OCI-M2 (cell line): ENCODE measurements around the gene ADAM20.
"Not testable (repeated sequence)": the region's sequence is repeated elsewhere in the genome, so short reads cannot be mapped to it uniquely, and the experiment has no call there.

Experiments used
- DNase-seq: peaks from one replicate; lab custom pipeline; 2025; ENCODE audit not compliant: unreplicated experiment; lab: John Stamatoyannopoulos, UW

ADAM20 gene

DNA sequence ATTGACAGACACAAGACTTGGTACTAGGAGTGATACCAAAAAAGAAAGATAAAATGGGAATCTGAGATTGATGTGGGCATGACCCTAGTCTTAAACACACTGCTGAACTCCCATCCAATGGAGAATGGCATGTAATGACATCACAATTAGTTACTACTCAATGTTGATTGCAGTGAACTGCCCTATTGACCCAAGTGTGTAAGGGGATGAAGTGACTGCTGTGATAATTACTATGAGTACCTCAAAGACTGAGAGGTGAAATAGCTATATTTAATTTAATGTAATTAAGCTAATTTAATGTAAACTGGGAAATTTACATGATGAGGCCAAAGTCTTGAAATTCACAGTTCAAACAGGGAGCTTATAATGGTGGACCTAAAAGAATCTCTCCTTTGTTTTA lies at the start of gene ADAM20:
Gene ADAM20, minus strand, starts transcription at position 101 of the 400 bp plus-strand sequence. CDS start 10,247 bp downstream, outside the sequence.
- no peak for DNase-seq

DNA sequence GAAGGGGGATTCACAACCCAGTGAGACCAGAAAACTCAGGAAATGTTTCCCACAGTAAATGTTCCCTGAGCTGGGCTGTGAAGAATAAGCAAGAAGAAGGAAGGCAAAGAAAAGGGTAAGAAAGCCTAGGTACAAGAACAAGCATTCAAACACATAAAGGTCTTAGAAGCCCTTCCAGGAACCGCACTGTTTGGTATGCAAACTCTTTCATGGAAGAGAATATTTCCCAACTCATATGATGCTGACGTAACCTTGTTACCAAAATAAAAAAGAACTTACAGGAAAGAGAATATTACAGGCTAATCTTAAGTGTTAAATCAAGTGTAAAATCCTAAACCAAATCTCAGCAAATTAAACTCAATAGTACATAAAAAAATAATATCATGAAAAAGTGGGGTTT lies 42.1 kb upstream of the ADAM20 start:
- DNase-seq = no peak

DNA sequence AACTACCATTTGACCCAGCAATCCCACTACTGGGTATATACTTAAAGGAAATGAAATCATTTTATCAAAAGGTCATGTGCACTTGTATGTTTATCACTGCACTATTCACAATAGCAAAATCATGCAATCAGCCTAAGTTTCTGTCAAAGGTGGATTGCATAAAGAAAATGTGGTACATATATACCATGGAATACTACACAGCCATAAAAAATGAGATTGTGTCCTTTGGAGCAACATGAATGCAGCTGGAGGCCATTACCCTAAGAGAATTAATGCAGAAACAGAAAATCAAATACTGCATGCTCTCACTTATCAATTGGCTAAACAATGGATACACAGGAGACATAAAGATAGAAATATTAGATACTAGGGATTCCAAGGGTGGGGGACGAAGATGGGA lies 38.2 kb upstream of the ADAM20 start:
- no peak for DNase-seq

DNA sequence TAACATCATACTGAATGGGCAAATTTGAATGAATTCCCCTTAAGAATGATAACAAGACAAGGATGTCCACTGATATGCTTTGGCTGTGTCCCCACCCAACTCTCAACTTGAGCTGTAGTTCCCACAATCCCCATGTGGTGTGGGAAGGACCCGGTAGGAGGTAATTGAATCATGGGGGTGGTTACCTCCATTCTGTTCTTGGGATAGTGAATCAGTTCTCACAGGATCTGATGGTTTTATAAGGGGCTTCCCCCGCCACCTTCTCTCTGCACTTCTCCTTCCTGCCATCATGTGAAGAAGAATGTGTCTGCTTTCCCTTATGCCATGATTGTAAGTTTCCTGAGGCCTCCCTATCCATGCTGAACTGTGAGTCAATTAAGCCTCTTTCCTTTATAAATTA lies 36.3 kb upstream of the ADAM20 start:
- no peak for DNase-seq

DNA sequence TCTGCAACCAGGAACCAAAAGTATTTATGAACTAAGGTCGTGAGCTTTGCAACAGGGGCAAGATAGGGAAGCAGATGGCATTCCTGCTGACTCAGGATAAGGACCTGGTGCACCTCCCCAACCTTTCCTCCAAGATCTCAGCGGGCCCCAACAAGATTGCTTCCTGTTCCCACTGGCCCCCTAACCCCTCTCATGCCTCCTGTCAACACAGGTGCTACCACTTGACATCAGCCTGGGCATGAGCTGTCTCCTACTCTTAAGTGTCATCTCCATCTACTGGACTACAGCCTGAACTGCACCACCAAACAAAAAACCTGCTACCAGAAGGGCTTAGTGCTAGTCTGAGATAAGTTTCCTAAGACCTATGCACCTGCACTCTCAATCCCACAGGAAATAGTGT lies 33.0 kb upstream of the ADAM20 start:
- DNase-seq = no peak

DNA sequence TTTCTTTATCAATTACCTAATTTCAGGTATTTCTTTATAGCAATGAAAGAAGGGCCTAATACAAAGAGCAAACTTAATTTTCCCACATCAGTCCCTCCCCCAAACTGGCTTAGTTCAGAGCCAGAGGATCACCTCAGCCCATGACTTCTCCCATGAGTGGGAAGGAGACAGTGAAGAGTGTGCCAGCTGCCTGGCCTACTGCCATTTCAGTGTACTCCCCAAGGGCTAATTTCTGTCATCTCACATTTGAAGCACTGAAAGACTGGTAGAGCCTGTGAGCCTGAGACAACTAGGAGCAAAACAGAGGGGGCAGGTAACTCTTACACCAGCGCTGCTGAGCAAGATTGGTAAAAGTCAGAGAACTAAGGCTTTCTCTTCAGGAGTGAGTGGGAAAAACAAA lies 29.1 kb upstream of the ADAM20 start:
- no peak for DNase-seq

DNA sequence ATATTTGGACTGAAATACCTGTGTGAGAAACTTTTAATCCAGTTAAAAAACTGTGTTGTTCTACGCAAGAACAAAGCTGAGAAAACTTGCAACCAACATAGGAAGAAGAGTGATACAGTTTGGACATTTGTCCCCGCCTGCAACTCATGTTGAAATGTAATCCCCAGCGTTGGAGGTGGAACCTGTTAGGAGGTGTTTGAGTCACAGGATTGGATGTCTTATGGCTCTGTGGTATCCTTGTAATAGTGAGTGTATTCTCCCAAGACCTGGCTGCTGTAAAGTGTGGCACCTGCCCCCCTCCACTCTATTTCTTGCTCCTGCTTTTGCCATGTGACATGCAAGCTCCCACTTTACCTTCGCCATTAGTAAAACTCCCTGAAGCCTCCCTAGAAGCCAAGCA lies 28.6 kb upstream of the ADAM20 start:
- no peak for DNase-seq

DNA sequence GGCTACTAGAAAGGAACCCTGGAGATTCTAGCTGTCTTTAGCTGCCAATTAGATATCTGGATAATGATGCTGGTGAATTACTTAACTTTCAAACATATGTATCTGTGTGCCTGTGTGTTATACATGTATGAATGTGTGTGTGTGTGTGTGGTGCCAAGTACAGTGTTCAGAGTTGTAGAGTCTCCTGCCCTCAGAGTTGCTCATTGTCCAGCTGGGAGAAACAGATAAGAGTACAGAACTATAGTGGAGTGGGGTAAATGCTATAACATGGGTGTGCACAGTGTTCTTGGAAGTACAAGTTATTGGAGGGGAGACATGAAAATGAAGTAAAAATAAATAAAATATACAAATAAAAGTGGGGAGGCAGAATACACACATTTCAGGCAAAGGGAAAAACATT lies 23.6 kb upstream of the ADAM20 start:
- no peak for DNase-seq

DNA sequence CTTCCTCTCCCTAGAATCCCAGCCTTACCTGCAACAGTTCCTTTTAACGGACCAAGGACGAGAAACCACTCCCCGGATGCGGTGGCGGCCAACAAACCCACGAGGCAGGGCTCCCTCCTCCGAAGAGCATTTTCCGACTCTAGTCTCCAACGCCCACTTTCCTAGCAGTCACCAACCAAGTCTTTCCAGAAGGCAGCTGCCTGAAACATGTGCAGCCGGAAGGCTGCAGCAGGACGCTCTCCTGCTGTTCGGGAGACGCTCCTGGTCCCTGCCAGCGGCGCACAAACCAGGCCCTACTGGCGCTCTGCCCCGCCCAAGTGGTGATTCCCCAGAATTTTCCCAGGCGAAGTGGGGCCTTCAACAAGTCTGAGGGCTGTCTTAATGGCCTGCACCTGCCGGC lies 21.1 kb upstream of the ADAM20 start:
- no peak for DNase-seq

DNA sequence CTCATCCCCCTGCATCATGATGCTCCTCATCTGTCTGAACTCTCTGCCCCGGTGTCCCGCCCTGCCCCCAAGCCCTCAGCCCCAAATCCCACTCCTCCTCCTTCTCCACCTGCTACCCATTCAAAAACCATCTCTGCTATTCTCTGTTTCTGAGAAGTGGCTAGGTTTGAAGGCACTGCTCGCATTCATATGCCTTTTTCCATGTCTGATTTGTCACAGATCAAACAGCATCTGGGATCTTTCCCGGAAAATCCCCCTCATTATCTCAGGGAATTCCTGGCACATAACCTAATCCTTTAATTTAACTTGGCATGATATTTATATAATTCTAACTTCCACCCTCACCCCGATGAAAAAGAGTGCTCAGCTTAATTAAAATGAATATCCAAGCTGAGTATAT lies 3.3 kb upstream of the ADAM20 start:
- no peak for DNase-seq

DNA sequence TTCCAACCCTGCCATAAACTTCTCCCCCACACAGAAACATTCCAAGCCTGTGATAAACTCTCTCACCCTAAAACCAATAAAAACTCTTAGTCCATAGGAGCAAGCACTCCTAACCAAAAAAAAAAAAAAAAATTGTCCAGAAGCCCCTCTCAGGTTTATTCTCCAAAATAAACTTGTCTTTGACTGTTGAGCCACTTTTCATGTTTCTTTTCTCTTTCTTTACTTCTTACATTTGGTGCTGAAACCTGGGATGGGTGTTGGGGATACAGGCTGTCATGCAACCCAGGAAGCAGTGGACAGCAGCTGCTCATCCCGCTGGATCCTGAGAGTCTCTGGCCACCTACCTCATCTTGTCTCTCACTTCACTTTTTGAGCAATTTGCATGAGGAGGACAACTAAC lies 2.0 kb upstream of the ADAM20 start:
- no peak for DNase-seq

DNA sequence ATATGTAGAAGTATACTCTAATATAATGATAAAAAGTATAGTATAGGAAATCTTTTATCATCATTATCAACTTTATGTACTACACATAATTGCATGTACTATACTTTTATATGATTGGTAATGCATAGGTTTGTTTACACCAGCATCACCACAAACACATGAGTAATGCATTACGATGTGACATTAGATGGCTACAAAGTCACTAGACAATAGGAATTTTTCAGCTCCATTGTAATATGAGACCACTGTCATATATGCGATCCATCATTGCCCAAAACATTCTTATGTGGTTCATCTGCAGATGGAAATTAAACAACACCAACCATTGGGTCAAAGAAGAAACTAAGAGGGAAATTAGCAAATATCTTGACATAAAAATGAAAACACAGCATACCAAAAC lies 4.4 kb downstream of the ADAM20 start:
- DNase-seq = no peak

DNA sequence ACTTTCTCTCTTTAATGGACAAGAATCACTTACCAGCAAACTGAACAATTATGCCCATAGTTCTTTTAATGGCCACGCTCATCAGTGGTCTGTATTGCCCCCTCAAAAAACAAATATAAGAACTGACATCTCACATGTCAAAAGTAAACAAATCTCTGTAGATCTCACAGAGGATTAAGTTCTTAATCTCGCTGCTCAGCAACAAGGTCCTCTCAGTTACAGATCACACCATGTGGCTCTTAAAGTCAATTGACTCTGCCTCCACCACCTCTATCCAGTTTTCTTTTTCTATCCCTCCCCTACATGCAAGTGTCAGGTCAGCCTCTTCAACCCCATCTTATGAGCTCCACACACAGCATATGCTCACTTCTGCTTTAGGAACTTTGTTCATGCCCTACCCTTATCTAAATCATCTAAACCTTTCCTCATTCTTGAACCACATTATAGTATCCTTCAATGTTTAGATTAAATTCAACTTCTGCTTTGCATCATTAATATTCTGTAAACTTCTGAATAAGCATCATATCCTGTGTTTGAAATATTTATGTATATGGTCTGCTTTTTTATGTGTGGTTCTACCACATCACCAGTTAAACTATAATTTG lies 7.2 kb downstream of the ADAM20 start:
- no peak for DNase-seq

DNA sequence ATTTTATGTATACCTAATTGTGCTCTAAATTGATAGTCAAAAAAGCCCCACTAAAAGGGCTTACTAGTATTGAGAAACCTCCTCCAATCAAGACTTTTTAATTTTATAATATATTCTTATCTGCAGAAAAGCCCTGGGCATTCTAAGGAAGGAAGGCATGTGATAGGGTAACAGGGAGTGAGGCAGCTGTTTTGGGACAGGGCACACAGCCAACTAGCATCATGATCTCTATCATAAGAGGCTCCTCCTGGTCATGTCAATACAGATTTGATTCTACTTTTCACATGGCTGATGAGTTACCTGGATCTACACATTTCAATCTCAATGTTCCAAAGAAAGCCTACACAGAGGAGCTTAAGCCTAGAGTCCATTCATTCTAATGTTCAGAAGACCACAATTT lies 9.1 kb downstream of the ADAM20 start:
- DNase-seq = no peak

DNA sequence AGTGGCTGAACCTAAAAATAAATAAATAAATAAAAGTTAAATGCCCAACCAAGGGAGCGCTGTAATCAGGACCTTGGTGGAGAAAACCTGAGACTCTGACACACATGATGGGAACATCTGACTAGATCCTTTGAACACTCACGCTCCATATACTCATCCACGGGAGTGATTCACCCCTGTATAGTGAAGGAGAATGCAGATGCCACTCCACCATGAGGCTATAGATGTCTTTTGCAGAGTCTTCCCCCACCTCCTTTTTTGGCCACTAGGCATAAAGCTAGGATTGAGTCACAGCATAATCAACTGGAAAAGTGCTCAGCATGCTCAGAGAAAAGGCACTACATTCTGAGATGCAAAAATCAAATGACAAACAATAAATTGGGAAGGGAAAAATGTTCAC lies 19.0 kb downstream of the ADAM20 start:
- no peak for DNase-seq

DNA sequence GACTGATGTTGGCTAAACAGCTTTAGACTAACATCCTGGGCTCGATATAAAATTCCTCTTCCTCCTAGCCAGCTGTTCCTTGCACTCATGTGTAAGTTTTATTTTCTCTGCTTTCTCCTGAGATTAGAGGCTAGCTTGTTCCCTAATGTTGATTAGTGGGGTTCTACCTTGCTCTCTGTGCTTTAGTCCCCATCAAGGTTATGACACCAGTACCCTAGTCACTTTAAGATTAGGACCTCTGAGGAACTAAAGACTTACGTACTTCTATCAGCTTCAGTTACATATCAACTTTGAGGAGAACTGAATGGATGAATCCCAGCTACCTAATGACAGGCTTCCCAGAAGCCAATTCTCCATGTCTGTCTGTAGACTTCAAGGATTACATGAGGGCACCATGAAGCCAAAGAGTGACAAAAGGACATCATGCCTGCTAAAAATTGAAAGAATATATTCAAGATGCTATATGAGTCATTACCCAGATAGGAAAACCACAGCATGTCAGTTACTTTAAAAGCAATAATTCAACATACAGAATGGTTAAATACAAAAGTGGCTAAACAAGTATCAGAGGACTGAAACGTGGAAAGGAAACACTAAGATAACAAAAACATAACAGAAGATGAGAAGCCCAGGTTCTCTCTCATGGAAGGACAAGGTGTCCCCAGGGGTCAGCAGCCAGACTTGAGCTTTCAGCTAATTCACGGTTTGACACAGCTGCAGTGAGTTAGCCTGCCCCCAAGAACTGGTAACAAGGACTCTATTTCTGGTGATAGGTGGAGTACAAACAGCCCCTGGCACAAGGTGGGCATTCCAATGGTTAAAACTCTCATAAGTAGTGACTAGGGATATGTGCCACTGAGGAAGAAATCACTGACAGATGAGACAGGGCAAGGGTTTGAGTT lies 20.4 kb downstream of the ADAM20 start:
- no peak for DNase-seq

DNA sequence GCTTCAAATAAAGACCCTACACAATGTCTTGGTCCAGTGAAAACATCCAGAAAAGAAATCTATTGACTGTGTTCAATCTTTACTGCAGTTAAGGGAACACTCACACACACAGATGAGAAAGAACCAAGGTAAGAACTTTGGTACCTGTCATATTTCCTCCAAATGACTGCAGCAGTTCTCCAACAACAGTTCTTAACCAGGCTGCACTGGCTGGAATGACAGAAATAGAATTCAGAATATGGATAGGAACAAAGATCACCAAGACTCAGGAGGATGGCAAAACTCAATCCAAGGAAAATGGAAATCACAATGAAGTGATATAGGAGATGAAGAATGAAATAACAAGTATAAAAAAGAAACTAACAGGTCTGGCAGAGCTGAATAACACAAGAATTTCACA lies 36.6 kb downstream of the ADAM20 start:
- no peak for DNase-seq

DNA sequence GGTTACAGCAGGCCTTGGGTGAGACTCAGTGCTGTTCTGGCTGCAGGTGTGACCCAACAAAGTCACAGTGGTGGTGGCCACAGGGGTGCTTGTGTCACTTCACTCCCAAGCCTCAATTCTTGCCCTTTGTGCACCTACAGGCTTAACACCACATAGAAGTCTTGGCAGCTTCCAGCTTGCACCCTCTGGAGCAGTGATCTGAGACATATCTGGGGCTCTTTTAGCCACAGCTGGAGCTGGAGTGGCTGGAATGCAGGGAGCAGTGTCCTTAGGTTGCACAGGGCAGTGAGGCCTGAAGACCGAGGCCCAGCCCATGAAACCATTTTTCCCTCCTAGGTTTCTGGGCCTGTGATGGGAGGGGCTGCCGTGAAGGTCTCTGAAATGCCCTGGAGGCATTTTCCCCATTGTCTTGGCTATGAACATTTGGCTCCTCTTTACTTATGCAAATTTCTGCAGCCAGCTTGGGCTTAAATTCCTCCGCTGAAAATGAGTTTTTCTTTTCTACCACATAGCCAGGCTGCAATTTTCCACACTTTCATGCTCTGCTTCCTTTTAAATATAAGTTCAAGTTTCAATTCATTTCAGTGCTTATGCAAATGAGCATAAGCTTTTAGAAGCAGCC lies 45.1 kb downstream of the ADAM20 start:
- DNase-seq = no peak

DNA sequence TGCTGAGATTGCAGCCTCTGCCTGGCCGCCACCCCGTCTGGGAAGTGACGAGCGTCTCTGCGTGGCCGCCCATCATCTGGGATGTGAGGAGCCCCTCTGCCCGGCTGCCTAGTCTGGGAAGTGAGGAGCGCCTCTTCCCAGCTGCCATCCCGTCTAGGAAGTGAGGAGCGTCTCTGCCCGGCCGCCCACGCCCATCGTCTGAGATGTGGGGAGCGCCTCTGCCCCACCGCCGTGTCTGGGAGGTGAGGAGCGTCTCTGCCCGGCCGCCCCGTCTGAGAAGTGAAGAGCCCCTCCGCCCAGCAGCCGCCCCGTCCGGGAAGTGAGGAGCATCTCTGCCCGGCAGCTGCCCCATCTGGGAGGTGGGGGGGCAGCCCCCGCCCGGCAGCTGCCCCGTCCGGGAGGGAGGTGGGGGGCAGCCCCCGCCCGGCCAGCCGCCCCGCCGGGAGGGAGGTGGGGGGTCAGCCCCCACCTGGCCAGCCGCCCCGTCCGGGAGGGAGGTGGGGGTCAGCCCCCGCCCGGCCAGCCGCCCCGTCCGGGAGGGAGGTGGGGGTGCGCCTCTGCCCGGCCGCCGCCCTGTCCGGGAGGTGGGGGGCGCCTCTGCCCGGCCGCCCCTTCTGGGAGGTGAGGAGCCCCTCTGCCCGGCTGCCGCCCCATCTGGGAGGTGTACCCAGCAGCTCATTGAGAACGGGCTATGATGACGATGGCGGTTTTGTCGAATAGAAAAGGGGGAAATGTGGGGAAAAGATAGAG lies 57.3 kb downstream of the ADAM20 start:
- DNase-seq = not testable (repeated sequence)

DNA sequence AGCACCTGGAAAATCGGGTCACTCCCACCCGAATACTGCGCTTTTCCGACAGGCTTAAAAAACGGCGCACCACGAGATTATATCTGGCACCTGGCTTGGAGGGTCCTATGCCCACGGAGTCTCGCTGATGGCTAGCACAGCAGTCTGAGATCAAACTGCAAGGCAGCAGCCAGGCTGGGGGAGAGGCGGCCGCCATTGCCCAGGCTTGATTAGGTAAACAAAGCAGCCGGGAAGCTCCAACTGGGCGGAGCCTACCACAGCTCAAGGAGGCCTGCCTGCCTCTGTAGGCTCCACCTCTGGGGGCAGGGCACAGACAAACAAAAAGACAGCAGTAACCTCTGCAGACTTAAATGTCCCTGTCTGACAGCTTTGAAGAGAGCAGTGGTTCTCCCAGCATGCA lies 59.3 kb downstream of the ADAM20 start:
- not testable (repeated sequence) for DNase-seq

DNA sequence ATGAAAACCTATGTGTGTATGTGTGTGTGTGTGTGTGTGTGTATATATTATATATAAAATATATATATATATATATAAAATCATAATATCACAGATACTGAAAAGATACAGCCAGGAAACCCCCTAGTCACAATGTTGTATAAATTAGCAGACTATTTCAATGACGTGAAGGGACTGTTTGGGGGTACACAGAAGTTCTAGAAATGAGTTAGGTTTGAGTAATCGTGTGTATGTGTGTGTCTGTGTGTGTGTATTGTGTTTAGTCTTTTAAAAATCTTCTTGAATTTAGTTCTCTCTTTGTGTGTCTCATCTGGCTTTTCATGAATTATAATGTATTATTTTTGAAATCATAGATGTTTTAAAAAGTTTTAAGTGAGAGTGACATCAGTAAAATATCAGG lies 61.0 kb downstream of the ADAM20 start:
- no peak for DNase-seq
